ENCODE results near the gene ANKMY1. TPM values are rescaled to one million over a fixed set of nuclear protein-coding genes. Genes with fewer than 3 reads are reported as not detected.

ANKMY1 gene
- total and polyA plus RNA-seq, 2 of the 8 experiments (the other 6 are each of a cell fraction or from before 2014, with no cell fraction given): 4.5 to 4.8 TPM

DNA sequence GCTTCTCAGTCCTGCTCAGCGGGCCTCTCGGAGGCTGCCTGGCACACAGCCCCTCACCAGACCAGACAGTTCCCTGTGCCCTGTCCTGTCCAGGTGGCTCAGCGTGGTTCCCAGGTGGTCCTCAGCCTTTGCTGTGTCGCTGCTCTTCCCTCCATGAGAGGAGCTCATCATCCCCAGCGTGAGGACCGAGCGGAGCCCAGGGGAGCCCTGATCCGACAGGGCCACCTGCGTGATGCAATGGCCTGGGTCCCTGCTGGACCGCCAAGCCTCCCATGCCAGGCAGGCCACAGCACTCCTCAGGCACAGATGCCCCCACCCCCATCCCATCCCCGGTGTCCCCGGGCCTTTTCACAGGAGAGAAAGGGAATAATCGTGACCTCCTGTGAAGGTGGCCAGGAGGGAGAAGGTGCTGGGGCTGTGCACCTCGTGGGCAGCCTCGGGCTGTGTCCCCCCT lies 118.1 kb downstream of the ANKMY1 start (continued):
- TF ChIP-seq, protein P1, sequence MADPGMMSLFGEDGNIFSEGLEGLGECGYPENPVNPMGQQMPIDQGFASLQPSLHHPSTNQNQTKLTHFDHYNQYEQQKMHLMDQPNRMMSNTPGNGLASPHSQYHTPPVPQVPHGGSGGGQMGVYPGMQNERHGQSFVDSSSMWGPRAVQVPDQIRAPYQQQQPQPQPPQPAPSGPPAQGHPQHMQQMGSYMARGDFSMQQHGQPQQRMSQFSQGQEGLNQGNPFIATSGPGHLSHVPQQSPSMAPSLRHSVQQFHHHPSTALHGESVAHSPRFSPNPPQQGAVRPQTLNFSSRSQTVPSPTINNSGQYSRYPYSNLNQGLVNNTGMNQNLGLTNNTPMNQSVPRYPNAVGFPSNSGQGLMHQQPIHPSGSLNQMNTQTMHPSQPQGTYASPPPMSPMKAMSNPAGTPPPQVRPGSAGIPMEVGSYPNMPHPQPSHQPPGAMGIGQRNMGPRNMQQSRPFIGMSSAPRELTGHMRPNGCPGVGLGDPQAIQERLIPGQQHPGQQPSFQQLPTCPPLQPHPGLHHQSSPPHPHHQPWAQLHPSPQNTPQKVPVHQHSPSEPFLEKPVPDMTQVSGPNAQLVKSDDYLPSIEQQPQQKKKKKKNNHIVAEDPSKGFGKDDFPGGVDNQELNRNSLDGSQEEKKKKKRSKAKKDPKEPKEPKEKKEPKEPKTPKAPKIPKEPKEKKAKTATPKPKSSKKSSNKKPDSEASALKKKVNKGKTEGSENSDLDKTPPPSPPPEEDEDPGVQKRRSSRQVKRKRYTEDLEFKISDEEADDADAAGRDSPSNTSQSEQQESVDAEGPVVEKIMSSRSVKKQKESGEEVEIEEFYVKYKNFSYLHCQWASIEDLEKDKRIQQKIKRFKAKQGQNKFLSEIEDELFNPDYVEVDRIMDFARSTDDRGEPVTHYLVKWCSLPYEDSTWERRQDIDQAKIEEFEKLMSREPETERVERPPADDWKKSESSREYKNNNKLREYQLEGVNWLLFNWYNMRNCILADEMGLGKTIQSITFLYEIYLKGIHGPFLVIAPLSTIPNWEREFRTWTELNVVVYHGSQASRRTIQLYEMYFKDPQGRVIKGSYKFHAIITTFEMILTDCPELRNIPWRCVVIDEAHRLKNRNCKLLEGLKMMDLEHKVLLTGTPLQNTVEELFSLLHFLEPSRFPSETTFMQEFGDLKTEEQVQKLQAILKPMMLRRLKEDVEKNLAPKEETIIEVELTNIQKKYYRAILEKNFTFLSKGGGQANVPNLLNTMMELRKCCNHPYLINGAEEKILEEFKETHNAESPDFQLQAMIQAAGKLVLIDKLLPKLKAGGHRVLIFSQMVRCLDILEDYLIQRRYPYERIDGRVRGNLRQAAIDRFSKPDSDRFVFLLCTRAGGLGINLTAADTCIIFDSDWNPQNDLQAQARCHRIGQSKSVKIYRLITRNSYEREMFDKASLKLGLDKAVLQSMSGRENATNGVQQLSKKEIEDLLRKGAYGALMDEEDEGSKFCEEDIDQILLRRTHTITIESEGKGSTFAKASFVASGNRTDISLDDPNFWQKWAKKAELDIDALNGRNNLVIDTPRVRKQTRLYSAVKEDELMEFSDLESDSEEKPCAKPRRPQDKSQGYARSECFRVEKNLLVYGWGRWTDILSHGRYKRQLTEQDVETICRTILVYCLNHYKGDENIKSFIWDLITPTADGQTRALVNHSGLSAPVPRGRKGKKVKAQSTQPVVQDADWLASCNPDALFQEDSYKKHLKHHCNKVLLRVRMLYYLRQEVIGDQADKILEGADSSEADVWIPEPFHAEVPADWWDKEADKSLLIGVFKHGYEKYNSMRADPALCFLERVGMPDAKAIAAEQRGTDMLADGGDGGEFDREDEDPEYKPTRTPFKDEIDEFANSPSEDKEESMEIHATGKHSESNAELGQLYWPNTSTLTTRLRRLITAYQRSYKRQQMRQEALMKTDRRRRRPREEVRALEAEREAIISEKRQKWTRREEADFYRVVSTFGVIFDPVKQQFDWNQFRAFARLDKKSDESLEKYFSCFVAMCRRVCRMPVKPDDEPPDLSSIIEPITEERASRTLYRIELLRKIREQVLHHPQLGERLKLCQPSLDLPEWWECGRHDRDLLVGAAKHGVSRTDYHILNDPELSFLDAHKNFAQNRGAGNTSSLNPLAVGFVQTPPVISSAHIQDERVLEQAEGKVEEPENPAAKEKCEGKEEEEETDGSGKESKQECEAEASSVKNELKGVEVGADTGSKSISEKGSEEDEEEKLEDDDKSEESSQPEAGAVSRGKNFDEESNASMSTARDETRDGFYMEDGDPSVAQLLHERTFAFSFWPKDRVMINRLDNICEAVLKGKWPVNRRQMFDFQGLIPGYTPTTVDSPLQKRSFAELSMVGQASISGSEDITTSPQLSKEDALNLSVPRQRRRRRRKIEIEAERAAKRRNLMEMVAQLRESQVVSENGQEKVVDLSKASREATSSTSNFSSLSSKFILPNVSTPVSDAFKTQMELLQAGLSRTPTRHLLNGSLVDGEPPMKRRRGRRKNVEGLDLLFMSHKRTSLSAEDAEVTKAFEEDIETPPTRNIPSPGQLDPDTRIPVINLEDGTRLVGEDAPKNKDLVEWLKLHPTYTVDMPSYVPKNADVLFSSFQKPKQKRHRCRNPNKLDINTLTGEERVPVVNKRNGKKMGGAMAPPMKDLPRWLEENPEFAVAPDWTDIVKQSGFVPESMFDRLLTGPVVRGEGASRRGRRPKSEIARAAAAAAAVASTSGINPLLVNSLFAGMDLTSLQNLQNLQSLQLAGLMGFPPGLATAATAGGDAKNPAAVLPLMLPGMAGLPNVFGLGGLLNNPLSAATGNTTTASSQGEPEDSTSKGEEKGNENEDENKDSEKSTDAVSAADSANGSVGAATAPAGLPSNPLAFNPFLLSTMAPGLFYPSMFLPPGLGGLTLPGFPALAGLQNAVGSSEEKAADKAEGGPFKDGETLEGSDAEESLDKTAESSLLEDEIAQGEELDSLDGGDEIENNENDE (IDR thresholded peaks at IDR 0.05; ENCODE audit: insufficient replicate concordance, low read length): no peak
- TF ChIP-seq SP2 (IDR thresholded peaks at IDR 0.05; ENCODE audit: low read length): no peak
